ENCODE measurements around the gene ABCA9.

DNA sequence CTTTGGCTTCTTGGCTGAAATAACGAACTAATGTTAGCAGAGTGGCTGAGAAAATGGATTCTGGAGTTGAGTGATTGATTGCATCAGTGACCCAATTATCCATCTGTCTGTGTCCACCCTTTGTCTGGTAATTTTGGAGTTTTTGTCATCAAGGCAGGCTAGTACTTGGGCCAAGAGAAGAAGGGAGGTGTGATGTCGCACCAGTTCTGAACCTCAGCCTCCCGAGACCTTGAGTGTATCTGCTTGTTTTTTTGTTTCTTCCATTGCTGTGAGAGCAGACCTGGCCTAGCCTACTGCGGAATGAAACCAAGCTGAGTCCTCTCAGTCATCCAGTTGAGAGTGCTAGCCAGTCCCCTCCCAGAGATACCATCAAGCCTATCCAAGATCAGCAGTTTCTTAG is 110.0 kb downstream of the ABCA9 start:
- no peak for TF ChIP-seq GATA2 (IDR thresholded peaks at IDR 0.05; ENCODE audit: low read depth, low read length)
- TF ChIP-seq GATA3 (IDR thresholded peaks at IDR 0.05; ENCODE audit: low read depth, low read length): no peak

All from SH-SY5Y (cell line).